Right lobe of liver (tissue), 6 donors: Measurements from ENCODE around the gene LOXL4. TPM values are rescaled to one million over a fixed set of nuclear protein-coding genes. Genes with fewer than 3 reads are reported as not detected.

Source experiments
- ATAC-seq, 4 donors: fragments of 200-7000 bp; cut with Tn5 transposase; one replicate each; pipeline ENCODE4 v1.9.1; 2020; ENCODE audit warnings: mild to moderate bottlenecking in 4 of 4, moderate library complexity in 4 of 4
- DNase-seq, 3 donors: peaks; one replicate each; pipeline ENCODE4 v3.0.0-alpha.2; 2020
- H3K27ac ChIP-seq, 3 donors: fragments of 200-600 bp; one replicate each; pipeline ENCODE4 v1.8.0; 2022
- H3K27me3 ChIP-seq, 2 donors: fragments of 200-600 bp; one replicate each; pipeline ENCODE4 v1.8.0; 2022
- H3K36me3 ChIP-seq, 4 donors: fragments of 200-600 bp; sonication (generic) in 1 of 4; one replicate each; pipeline versions ENCODE4 v1.5.1 to v1.8.0; 2017 to 2022; ENCODE audit warnings: control low read depth in 1 of 4
- H3K4me1 ChIP-seq, 4 donors: fragments of 200-600 bp; sonication (generic) in 1 of 4; one replicate each; pipeline versions ENCODE4 v1.5.1 to v1.8.0; 2017 to 2022; ENCODE audit warnings: control low read depth in 1 of 4
- H3K4me3 ChIP-seq, 3 donors: fragments of 200-600 bp; one replicate each; pipeline ENCODE4 v1.8.0; 2022
- H3K9me3 ChIP-seq, 4 donors: fragments of 200-600 bp; sonication (generic) in 1 of 4; one replicate each; pipeline versions ENCODE4 v1.5.1 to v1.8.0; 2017 to 2022; ENCODE audit warnings: control low read depth in 1 of 4
- CTCF ChIP-seq, 4 donors: fragments of 200-600 bp in 3 of 4; fragments of 450-650 bp in 1 of 4; IDR thresholded peaks; one replicate each; pipeline versions ENCODE4 v1.5.1 to v1.8.0; 2016 to 2022; ENCODE audit warnings: antibody characterized with exemption in 4 of 4, mild to moderate bottlenecking in 2 of 4
- POLR2A ChIP-seq: fragments of 450-650 bp; IDR thresholded peaks from one replicate; pipeline ENCODE4 v1.6.1; 2017; ENCODE audit warnings: antibody characterized with exemption, mild to moderate bottlenecking
- WGBS: methylation state at CpG from one replicate; pipeline ENCODE4 v1.1.6; 2018; ENCODE audit warnings: low coverage, low lambda C conversion rate; ENCODE audit not compliant: insufficient coverage; ENCODE audit errors: missing lambda C conversion rate; 5-methylcytosine and 5-hydroxymethylcytosine counted together
- intact Hi-C, 2 donors: fragments of 100-400 bp; cut with DNase I; formaldehyde crosslinking; loops; one replicate each; pipeline versions ENCODE4 v1.11.2 to v1.14.1; 2022
- total RNA-seq, 6 experiments: library from RNA; depleted of rRNA in 2 of 6; stranded (reverse); fragments of >200 nt in 2 of 6; fragmentation: NEBNext Ultra II Directional in 3 of 6; extraction: Animal tissue kit (Norgen Biotek cat#: 25700) in 3 of 6; gene quantifications; one replicate each; pipeline versions ENCODE4 v1.1.0 to v1.2.4, GENCODE V29; 2016 to 2023
- donor health status: DM: no; HTN: yes; CAD: no.
- donor health status: DM: no; HTN: no; CAD: no.
- donor health status: DM: no; HTN: no; CAD: no.
- donor health status: DM: no; HTN: yes; CAD: no.
- donor health status: DM: no; HTN: yes; CAD: no.

The LOXL4 gene
- total RNA-seq, 6 experiments from 2014 or later = 0.51 to 33.4 (median 10.8) TPM

GRCh38 chr10:98286419-98286818, 18.4 kb upstream of the LOXL4 start:
- no peaks in the 10 kb centered on the region for H3K27me3 ChIP-seq
- TF ChIP-seq CTCF (IDR thresholded peaks at IDR 0.05) = no peak
- TF ChIP-seq POLR2A = no peak
- no peaks in the 10 kb centered on the region for H3K4me1 ChIP-seq
- no peak overlapping the region for H3K4me3 ChIP-seq
- H3K36me3 ChIP-seq = no peaks in the 10 kb centered on the region
- DNase-seq (peak in 1 of 3 donors; percentile 15), ATAC-seq (no peak)
- intact Hi-C loops = no loop called here
- no peak overlapping the region for H3K27ac ChIP-seq
- 76% methylated on average over 9 of the region's 12 CpGs for WGBS
- H3K9me3 ChIP-seq = no peaks in the 10 kb centered on the region

- peak in 1 of 3 donors; percentile 18 for DNase-seq
- H3K36me3 ChIP-seq = no peaks in the 10 kb centered on the region
- intact Hi-C loops = no loop called here
- no peak for ATAC-seq
- no peaks in the 10 kb centered on the region for H3K4me1 ChIP-seq
- H3K9me3 ChIP-seq = no peaks in the 10 kb centered on the region
- H3K4me3 ChIP-seq = no peak overlapping the region
- 70% methylated on average over 2 of the region's 2 CpGs for WGBS
- H3K27me3 ChIP-seq = no peaks in the 10 kb centered on the region
- TF ChIP-seq CTCF (IDR thresholded peaks at IDR 0.05) = no peak
- no peak for TF ChIP-seq POLR2A
- no peak overlapping the region for H3K27ac ChIP-seq
These were observed 17.4 kb upstream of the LOXL4 start for GRCh38 chr10:98285416-98285815.

GRCh38 chr10:98276311-98276710, 8.3 kb upstream of the LOXL4 start:
- no peak for TF ChIP-seq POLR2A
- no peak for TF ChIP-seq CTCF (IDR thresholded peaks at IDR 0.05)
- H3K4me3 ChIP-seq = no peak overlapping the region
- H3K9me3 ChIP-seq = no peaks in the 10 kb centered on the region
- intact Hi-C loops = no loop called here
- H3K36me3 ChIP-seq = no peaks in the 10 kb centered on the region
- WGBS = 67% methylated on average over 2 of the region's 3 CpGs
- ATAC-seq (no peak), DNase-seq (peak in 1 of 3 donors; percentile 3)
- no peaks in the 10 kb centered on the region for H3K4me1 ChIP-seq
- no peaks in the 10 kb centered on the region for H3K27me3 ChIP-seq
- H3K27ac ChIP-seq = no peak overlapping the region

GRCh38 chr10:98274562-98274961, 6.6 kb upstream of the LOXL4 start:
- 36% methylated on average over 2 of the region's 3 CpGs for WGBS
- Histone ChIP-seq H3K36me3 (no peaks in the 10 kb centered on the region), H3K4me1 (peaks cover 0 to 10% (median 0%) of the 10 kb centered on the region in 4 donors), H3K9me3 (no peaks in the 10 kb centered on the region), H3K27me3 (no peaks in the 10 kb centered on the region), H3K27ac (no peak overlapping the region), H3K4me3 (no peak overlapping the region)
- DNase-seq = peak in 1 of 3 donors; percentile 30
- ATAC-seq = peak in 1 of 4 donors; percentile 8
- TF ChIP-seq POLR2A = no peak
- no peak for TF ChIP-seq CTCF (IDR thresholded peaks at IDR 0.05)
- intact Hi-C loops = no loop called here
